ENCODE measurements around the gene SUPV3L1. TPM values are rescaled to one million over a fixed set of nuclear protein-coding genes. Genes with fewer than 3 reads are reported as not detected.

The SUPV3L1 gene
- total and polyA plus RNA-seq, 10 of the 15 experiments (the other 5 are each of a cell fraction or from before 2014, with no cell fraction given): 18.4 to 57.8 (median 44.2) TPM

- no peak for TF ChIP-seq NR2C1 (IDR thresholded peaks at IDR 0.05)
- TF ChIP-seq PAX8 (IDR thresholded peaks at IDR 0.05): no peak
- TF ChIP-seq SUZ12 (IDR thresholded peaks at IDR 0.05; ENCODE audit: unreplicated experiment): no peak
- no peak for TF ChIP-seq HSF1 (IDR thresholded peaks at IDR 0.05; ENCODE audit: low read depth, low read length)
- TF ChIP-seq ZBTB11 (CRISPR knock-in tag; IDR thresholded peaks at IDR 0.05): no peak
- TF ChIP-seq NRF1 (conservative IDR thresholded peaks at IDR 0.05; ENCODE audit: low read depth, low read length): no peak
- TF ChIP-seq JUND (IDR thresholded peaks at IDR 0.05; ENCODE audit: low read depth, low read length): no peak
- TF ChIP-seq TCF12 (IDR thresholded peaks at IDR 0.05; ENCODE audit: low read depth, low read length): no peak
- TF ChIP-seq ZBTB4 (CRISPR knock-in tag; IDR thresholded peaks at IDR 0.05): no peak
- no peak for TF ChIP-seq RCOR1 (conservative IDR thresholded peaks at IDR 0.05; ENCODE audit: low read depth, low read length)
- TF ChIP-seq ZNF217 (IDR thresholded peaks at IDR 0.05): no peak
- no peak for TF ChIP-seq SREBF2 (IDR thresholded peaks at IDR 0.05; ENCODE audit: low read length)
- no peak for TF ChIP-seq KAT2A (conservative IDR thresholded peaks at IDR 0.05; ENCODE audit: control insufficient read depth, low read depth, low read length)
- TF ChIP-seq BCL11A (IDR thresholded peaks at IDR 0.05; ENCODE audit: low read depth, low read length): no peak
- no peak for TF ChIP-seq IRF4 (IDR thresholded peaks at IDR 0.05; ENCODE audit: low read depth, low read length)
- no peak for TF ChIP-seq SREBF1 (IDR thresholded peaks at IDR 0.05; ENCODE audit: low read length)
- TF ChIP-seq POU2F2 (IDR thresholded peaks at IDR 0.05; ENCODE audit: borderline replicate concordance, low read depth, low read length): no peak
- H3K4me1 ChIP-seq (ENCODE audit: control insufficient read depth, insufficient read depth, low read length): peaks cover 40% of the 10 kb centered on the region
- 91% methylated on average over 14 of the region's 14 CpGs for WGBS (ENCODE audit: insufficient coverage, insufficient replicate concordance, low lambda C conversion rate, missing lambda C conversion rate)
- no peak overlapping the region for H3K4me2 ChIP-seq (ENCODE audit: control insufficient read depth, insufficient read depth)
- no peak for DNase-seq (ENCODE audit: low read depth, low spot score)
- BruUV-seq (replicated peaks): no TSS peak
- CTCF ChIA-PET: interaction anchor here (1.0 to 5.8 kb wide), 3 partner anchors 9 to 221 kb away, joined by 4 to 40 read pairs (median 25); no protein-coding TSS in a partner anchor
- H3K9me3 ChIP-seq (replicated peaks; ENCODE audit: control insufficient read depth, insufficient read depth, low read length): no peaks in the 10 kb centered on the region
- no peaks in the 10 kb centered on the region for H3K36me3 ChIP-seq (ENCODE audit: control insufficient read depth in 2 of 2, insufficient read depth in 2 of 2, low read length in 1 of 2)
- H4K20me1 ChIP-seq (ENCODE audit: control insufficient read depth, insufficient read depth): no peaks in the 10 kb centered on the region
- POLR2A ChIA-PET: interaction anchor here (0.6 to 1.2 kb wide), 2 partner anchors 25 to 100 kb away, joined by 4 to 5 read pairs; no protein-coding TSS in a partner anchor
- no peaks in the 10 kb centered on the region for H3K27me3 ChIP-seq (replicated peaks in 1 of 2; ENCODE audit: control insufficient read depth in 2 of 2, insufficient read depth in 2 of 2, low read length in 1 of 2)
- in situ Hi-C loops (cut with MboI): loop anchor here (10.0 kb wide), 1 partner anchor 232 kb away; no protein-coding TSS in a partner anchor
- RAD21 ChIA-PET (ENCODE audit: unreplicated experiment): interaction anchor here (0.9 to 1.0 kb wide), 2 partner anchors 135 to 175 kb away, joined by 3 to 4 read pairs; no protein-coding TSS in a partner anchor
- no peak overlapping the region for H3K4me3 ChIP-seq
- ATAC-seq: no peak
- no peak overlapping the region for H2AFZ ChIP-seq (ENCODE audit: control insufficient read depth, low read depth, low read length)
- intact Hi-C loops (cut with micrococcal nuclease; ENCODE audit: unreplicated experiment): loop anchor here (10.0 kb wide), 1 partner anchor 102 kb away; the partner anchor contains the start of gene VPS26A
- FAIRE-seq: no peak
- no peak overlapping the region for H3K9ac ChIP-seq (ENCODE audit: control insufficient read depth, insufficient read depth, low read length)
- no peak overlapping the region for H3K27ac ChIP-seq (ENCODE audit: control insufficient read depth, insufficient read depth)
- SMC1A ChIA-PET (ENCODE audit: uncharacterized antibody, unreplicated experiment): no interaction called here
- H3K79me2 ChIP-seq (ENCODE audit: control insufficient read depth, insufficient read depth, low read length): no peaks in the 10 kb centered on the region
These were observed 47.0 kb downstream of the SUPV3L1 start for GRCh38 chr10:69226919-69227450.

All from GM12878 (cell line).